SU-DHL-6 (cell line): Measurements from ENCODE around the gene ADAM8.

ENCODE experiments used
- CTCF ChIP-seq: fragments of 200-600 bp; sonication (generic); IDR thresholded peaks from one replicate; pipeline ENCODE4 v1.5.1; 2017; ENCODE audit warnings: antibody characterized with exemption, mild to moderate bottlenecking, low read length, moderate library complexity; ENCODE audit not compliant: insufficient read depth, poor library complexity, severe bottlenecking
- EZH2phosphoT487 ChIP-seq: fragments of 200-600 bp; sonication (generic), shearing (Covaris generic); conservative IDR thresholded peaks from 2 replicates; pipeline ENCODE4 v1.6.1; 2018; ENCODE audit warnings: mild to moderate bottlenecking, antibody characterized with exemption, low read length, moderate library complexity, mixed read lengths

- TF ChIP-seq CTCF, result no peak
- no peak for TF ChIP-seq EZH2phosphoT487
Measured at GRCh38 chr10:133236401-133237240, 40.0 kb downstream of the ADAM8 start.
